ENCODE data around the gene NOVA2. TPM values are rescaled to one million over a fixed set of nuclear protein-coding genes. Genes with fewer than 3 reads are reported as not detected.

Gene NOVA2
- total and polyA plus RNA-seq, 2 donors (not counting 3 experiments of a cell fraction or from before 2014, with no cell fraction given) = 5.6 to 34.2 TPM

DNA sequence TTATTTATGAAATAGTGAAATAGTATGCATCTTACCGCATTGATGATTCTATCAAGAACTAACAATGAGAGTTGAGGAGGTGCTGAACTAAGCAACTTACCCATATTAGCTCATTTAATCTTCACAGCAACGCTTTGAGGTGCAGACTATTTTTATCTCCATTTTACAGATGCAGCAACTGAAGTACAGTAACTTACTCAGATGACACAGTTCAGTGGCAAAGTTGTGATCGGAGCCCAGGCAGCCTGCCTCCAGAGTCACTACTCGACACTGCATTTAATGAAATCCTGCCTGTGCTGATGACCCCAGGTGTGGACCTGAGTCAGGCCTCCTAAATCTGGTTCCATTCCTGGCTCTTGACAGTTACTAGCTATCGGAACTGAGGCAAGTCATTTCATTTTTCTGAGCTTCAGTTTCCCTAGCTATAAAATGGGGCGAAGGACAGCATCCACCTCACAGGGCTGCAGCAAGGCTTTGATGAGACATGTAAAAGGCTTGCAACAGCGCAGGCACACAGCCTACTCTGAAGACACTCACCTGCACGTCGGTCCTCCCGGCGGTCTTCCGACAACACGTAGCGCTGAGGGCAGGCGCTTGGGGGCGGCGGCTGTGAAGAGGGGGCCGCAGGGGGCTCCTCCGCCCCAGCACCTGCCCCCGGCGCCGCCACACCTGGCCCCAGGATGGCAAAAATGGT lies 72.8 kb downstream of the NOVA2 start:
- Histone ChIP-seq H3K27me3 (ENCODE audit: control insufficient read depth in 2 of 2, insufficient read depth in 2 of 2, low read length in 2 of 2) (no peaks in the 10 kb centered on the region), H2AFZ (ENCODE audit: low read depth, low read length) (no peak overlapping the region), H3K27ac (ENCODE audit: insufficient read depth, low read depth, low read length) (no peak overlapping the region), H3K4me3 (replicated peaks in 1 of 3; ENCODE audit: insufficient read depth in 1 of 3, low read depth in 1 of 3, low read length in 3 of 3) (peak overlapping the region in 2 of 3 experiments; percentile 38 to 55), H3K9ac (replicated peaks; ENCODE audit: extremely low read depth, insufficient read depth, low read length) (no peak overlapping the region), H3K4me2 (ENCODE audit: insufficient read depth, low read length) (peak overlapping the region; percentile 20), H3K79me2 (ENCODE audit: control insufficient read depth, insufficient read depth, low read length) (no peaks in the 10 kb centered on the region), H3K4me1 (ENCODE audit: control insufficient read depth, extremely low read depth, insufficient read depth, low read length) (peaks cover 7% of the 10 kb centered on the region), H3K36me3 (ENCODE audit: control insufficient read depth in 2 of 2, extremely low read depth in 1 of 2, insufficient read depth in 2 of 2, low read length in 2 of 2) (peaks cover 0 to 4% of the 10 kb centered on the region in 2 experiments), H3K9me3 (replicated peaks; ENCODE audit: control insufficient read depth, insufficient read depth, low read length) (no peaks in the 10 kb centered on the region), H4K20me1 (replicated peaks; ENCODE audit: control insufficient read depth, extremely low read depth, insufficient read depth, low read length) (no peaks in the 10 kb centered on the region), H3K9me1 (replicated peaks; ENCODE audit: control insufficient read depth, extremely low read depth, insufficient read depth, low read length) (no peaks in the 10 kb centered on the region)
- TF ChIP-seq, protein P1, sequence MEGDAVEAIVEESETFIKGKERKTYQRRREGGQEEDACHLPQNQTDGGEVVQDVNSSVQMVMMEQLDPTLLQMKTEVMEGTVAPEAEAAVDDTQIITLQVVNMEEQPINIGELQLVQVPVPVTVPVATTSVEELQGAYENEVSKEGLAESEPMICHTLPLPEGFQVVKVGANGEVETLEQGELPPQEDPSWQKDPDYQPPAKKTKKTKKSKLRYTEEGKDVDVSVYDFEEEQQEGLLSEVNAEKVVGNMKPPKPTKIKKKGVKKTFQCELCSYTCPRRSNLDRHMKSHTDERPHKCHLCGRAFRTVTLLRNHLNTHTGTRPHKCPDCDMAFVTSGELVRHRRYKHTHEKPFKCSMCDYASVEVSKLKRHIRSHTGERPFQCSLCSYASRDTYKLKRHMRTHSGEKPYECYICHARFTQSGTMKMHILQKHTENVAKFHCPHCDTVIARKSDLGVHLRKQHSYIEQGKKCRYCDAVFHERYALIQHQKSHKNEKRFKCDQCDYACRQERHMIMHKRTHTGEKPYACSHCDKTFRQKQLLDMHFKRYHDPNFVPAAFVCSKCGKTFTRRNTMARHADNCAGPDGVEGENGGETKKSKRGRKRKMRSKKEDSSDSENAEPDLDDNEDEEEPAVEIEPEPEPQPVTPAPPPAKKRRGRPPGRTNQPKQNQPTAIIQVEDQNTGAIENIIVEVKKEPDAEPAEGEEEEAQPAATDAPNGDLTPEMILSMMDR (IDR thresholded peaks at IDR 0.05; ENCODE audit: extremely low read depth in 1 of 2, insufficient read depth in 1 of 2, low read depth in 1 of 2, low read length in 2 of 2) = no peak
- TF ChIP-seq JUN (IDR thresholded peaks at IDR 0.05; ENCODE audit: borderline replicate concordance, insufficient read depth, insufficient read length, low read depth) (no peak), MYC (IDR thresholded peaks at IDR 0.05; ENCODE audit: low read depth, low read length) (no peak), FOS (IDR thresholded peaks at IDR 0.05; ENCODE audit: borderline replicate concordance, insufficient read depth, low read length) (no peak), EZH2 (IDR thresholded peaks at IDR 0.05; ENCODE audit: borderline replicate concordance, low read depth, low read length, severe bottlenecking) (no peak)
- dilution Hi-C loops (cut with MboI; ENCODE audit: extremely low pct_ligation_motif_present, low sequenced_read_pairs) (no loop called here), intact Hi-C loops (cut with micrococcal nuclease) (no loop called here)
- ChIA-PET CTCF (interaction anchor here (1.0 to 1.8 kb wide), 6 partner anchors 8 to 116 kb away, joined by 3 to 4 read pairs (median 4); partner anchors contain the start of gene CCDC61), POLR2A (interaction anchor here (1.0 kb wide), 1 partner anchor 15 kb away, joined by 3 read pairs; the partner anchor contains the start of gene IRF2BP1)
- DNase-seq (ENCODE audit: low read depth, low spot score) = no peak
- no peak for FAIRE-seq
- BruUV-seq (replicated peaks) = no TSS peak
